ENCODE data around the gene PAQR5.

- TF ChIP-seq, protein P1, sequence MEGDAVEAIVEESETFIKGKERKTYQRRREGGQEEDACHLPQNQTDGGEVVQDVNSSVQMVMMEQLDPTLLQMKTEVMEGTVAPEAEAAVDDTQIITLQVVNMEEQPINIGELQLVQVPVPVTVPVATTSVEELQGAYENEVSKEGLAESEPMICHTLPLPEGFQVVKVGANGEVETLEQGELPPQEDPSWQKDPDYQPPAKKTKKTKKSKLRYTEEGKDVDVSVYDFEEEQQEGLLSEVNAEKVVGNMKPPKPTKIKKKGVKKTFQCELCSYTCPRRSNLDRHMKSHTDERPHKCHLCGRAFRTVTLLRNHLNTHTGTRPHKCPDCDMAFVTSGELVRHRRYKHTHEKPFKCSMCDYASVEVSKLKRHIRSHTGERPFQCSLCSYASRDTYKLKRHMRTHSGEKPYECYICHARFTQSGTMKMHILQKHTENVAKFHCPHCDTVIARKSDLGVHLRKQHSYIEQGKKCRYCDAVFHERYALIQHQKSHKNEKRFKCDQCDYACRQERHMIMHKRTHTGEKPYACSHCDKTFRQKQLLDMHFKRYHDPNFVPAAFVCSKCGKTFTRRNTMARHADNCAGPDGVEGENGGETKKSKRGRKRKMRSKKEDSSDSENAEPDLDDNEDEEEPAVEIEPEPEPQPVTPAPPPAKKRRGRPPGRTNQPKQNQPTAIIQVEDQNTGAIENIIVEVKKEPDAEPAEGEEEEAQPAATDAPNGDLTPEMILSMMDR (IDR thresholded peaks at IDR 0.05) = no peak
- no peak for TF ChIP-seq POLR2A (IDR thresholded peaks at IDR 0.05)
Observed at GRCh38 chr15:69282104-69282743, 16.5 kb upstream of the PAQR5 start.

Data from body of pancreas (tissue), 4 donors.